IMR-90 (cell line): ENCODE data around the gene SIRT5.

Source experiments
- FOS ChIP-seq: fragments of 150-350 bp; IDR thresholded peaks from 2 replicates; pipeline ENCODE4 v1.6.1; 2016; ENCODE audit warnings: low read depth, low read length
- MAZ ChIP-seq: IDR thresholded peaks from 2 replicates; pipeline ENCODE4 v1.6.1; 2012; ENCODE audit warnings: low read depth, mild to moderate bottlenecking, low read length, improper control_type of control experiment, moderate library complexity, borderline replicate concordance
- POLR2A ChIP-seq: IDR thresholded peaks from 2 replicates; pipeline ENCODE4 v1.6.1; 2012; ENCODE audit warnings: mild to moderate bottlenecking, low read depth, low read length
- RAD21 ChIP-seq: IDR thresholded peaks from 2 replicates; pipeline ENCODE4 v1.6.1; 2012; ENCODE audit warnings: low read length, improper control_type of control experiment
- RFX5 ChIP-seq: IDR thresholded peaks from 2 replicates; pipeline ENCODE4 v1.8.0; 2012; ENCODE audit warnings: low read depth, mild to moderate bottlenecking, low read length, moderate library complexity
- TF ChIP-seq, protein P1 (sequence below): conservative IDR thresholded peaks from 2 replicates; pipeline ENCODE4 v1.5.1; 2012; ENCODE audit warnings: mild to moderate bottlenecking, low read depth, low read length, improper control_type of control experiment

DNA sequence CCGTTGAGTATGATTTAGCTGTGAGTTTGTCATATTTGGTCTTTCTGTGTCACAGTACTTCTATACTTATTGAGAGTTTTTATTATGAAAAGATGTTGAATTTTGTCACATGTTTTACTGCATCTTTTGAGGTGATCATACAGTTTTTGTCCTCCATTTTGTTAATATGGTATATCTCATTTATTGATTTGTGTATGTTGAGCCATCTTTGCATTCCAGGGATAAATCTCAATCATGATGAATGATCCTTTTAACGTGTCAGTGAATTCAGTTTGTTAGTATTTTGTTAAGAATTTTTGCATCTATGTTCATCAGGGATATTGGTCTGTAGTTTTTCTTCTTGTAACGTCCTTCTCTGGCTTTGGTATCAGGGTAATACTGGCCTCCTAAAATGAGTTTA lies 3.5 kb downstream of the SIRT5 start:
- TF ChIP-seq, protein P1, sequence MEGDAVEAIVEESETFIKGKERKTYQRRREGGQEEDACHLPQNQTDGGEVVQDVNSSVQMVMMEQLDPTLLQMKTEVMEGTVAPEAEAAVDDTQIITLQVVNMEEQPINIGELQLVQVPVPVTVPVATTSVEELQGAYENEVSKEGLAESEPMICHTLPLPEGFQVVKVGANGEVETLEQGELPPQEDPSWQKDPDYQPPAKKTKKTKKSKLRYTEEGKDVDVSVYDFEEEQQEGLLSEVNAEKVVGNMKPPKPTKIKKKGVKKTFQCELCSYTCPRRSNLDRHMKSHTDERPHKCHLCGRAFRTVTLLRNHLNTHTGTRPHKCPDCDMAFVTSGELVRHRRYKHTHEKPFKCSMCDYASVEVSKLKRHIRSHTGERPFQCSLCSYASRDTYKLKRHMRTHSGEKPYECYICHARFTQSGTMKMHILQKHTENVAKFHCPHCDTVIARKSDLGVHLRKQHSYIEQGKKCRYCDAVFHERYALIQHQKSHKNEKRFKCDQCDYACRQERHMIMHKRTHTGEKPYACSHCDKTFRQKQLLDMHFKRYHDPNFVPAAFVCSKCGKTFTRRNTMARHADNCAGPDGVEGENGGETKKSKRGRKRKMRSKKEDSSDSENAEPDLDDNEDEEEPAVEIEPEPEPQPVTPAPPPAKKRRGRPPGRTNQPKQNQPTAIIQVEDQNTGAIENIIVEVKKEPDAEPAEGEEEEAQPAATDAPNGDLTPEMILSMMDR = no peak
- TF ChIP-seq RFX5 (no peak), RAD21 (no peak), POLR2A (no peak), FOS (no peak), MAZ (no peak)
